Inflammatory macrophage treated with lipopolysaccharide for 1 hour (primary cell): ENCODE data around the gene PLPP3.
A peak's percentile ranks its signal among the peaks of the same experiment; 100 is the strongest.

ENCODE experiments used
- DNase-seq, 2 donors: peaks; one replicate each; pipeline ENCODE4 v3.0.0-alpha.2; 2020 to 2022

PLPP3 gene

DNA sequence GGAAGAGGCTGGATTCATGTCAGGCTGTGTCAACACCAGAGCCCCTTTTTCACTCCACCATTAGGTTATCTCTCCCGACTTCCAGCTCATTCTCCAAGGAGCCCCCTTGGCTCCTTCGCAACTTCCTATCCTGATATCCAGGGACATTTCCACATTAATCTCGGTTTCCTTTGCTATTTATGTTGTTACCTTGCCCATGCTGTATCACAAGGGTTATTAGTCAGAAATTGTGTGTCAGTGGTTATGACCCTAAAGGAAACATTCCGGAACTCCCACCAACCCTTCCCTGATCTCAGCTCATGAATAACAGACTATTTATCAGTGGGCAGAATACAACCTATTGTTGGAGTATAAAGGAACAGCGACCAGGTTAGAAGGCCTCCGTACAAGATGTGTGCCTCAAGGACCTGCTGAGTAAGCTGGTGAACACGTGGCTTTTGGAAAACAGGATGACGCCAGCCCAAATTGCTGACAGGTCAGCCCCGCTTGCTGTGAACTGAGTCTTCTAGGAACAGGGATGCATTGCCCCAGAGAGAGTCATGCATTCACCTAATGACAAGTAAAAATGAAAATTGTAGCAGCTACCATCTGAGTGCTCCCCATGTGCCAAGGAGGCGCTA, 121.5 kb downstream of the PLPP3 start:
- DNase-seq: no peak

DNA sequence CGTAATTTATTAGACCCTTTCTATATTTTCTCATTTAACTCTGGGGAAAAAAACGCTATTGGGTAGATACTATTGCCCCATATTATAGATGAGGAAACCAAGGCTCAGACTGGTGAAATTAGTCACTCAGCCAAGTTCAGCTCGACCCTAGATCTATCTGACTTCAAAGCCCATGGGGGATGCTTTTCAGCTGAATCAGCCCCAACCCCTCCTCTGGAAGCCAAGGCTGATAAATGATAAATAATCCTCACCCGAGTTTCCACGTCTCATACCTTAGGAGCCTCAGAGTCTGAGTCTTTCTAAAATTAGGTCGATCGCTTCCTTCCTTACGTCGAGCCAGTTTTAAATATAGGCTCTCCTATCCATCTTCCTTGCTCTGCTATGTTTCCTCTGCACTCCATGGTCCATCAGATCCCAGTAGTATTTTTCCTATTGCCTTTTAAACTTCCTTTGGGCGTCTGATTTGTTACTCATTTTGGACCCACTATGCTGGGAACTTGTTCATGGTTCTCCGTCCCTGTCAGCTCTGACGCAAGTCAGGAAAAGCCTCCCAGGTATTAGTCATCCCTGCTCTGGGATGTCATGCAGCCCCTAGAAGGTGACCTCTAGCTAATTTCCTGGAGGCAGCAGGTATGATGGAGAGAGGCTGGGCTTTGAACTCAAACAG, 122.8 kb downstream of the PLPP3 start:
- no peak for DNase-seq

DNA sequence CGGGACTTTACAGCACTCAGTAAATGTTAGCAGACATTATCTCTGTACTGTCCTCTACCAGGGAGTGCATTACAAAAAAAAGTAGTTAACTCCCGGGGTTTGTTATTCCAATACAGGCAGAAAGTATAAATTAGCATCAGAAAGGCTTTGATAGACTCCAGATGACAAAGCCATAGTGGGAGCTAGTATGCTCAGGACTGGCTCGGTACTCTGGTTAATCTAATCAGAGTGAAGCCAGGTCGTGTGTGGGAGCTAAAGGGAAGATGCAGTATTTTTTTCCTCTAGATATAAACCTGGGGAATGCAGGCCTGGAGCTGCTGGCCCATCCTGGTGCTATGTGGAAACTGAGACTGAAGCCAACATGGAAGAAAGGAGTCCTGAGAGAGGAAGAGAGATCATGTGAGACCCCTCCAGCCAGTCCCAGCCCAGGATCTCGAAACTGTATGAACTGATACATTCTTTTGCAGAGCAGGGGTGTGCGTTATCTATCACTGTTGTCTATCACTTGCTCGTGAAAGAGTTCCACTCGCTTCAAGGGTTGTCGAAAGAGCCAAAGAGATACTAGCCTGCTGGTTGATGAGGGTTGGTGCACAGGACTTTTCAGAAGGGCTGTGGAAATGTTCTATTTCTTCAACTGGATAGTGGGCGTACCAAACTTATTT, 125.8 kb downstream of the PLPP3 start:
- no peak for DNase-seq

DNA sequence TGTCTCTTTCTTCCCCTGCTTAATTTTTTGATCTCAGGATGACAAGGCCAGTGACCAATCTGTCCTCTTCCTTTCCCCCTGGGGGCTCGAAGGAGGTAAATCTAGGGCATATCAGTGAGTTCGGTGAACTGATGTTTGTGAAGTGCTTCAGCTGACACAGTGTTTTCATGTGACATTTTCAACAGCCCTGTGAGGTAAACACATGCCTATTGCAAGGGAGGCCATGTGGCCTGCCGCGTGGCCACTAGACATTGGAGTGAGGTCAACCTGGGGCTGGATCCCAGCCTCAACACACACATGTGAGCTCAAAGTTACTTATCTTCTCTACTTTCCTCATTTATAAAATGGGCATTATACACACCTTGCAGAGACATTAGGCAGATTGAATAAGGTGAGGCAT, 126.3 kb downstream of the PLPP3 start:
- DNase-seq: no peak

DNA sequence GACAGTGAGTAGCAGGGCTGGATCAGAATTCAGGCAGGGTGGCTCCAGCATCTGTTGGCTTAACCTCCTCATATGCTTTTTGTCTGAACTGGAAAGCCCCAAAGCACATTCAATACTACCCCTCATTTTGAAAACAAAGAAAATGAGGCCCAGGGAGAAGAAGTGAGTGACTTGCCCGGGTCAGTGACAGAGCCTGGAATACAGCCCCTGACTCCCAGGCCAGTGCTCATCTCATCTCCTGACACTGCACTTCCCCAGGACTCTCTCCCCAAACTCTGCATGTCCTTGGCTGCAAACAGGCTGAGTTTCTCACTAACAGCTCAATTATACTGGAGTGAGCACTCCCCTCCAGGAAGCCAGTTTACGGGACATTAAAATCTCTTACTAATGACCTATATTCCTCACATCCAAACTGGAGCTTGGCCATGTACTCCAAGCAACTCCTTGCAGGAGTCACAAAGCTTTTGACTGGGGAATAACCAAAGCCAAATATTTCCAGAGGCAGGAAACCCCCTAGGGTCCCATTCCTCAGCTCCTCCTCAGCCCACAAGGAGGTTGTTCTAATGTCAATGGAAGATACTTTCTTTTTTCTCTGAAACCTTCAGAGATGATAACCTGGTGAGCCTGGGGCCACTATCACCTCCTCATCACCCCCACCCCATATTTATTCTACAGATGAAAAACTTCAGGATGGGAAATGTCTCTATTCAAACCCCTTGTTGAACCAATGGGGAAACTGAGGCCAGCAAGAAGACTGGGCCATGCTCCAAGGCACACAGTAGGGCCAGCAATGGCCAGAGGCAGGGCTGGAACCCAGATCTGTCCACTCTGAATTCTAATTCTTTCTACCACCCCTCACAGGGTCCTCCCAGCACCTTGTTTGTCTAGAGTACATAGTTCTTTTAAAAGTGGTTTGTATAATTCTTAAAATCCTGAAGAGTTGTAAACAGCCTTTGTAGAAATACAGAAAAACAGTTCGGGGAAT, 127.0 kb downstream of the PLPP3 start:
- no peak for DNase-seq

DNA sequence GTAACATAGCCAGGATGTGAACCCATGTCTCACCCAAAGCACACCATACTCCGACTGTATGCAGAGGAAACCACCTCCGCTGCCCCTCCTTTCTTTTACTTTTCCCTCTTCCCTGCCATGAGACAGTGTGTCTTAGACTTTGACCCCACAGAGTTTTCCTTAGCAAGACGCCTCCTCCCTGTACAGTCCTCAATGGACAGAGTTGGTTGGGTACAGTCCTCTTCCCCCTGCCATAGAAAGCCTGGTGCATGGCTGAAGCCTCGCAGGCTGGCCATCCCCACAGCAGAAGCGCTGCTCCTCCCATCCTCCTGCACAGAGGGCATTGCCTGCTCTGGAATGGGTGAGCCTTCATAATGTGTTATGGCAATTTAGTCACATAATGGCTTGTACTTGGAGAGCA, 127.9 kb downstream of the PLPP3 start:
- DNase-seq: no peak

DNA sequence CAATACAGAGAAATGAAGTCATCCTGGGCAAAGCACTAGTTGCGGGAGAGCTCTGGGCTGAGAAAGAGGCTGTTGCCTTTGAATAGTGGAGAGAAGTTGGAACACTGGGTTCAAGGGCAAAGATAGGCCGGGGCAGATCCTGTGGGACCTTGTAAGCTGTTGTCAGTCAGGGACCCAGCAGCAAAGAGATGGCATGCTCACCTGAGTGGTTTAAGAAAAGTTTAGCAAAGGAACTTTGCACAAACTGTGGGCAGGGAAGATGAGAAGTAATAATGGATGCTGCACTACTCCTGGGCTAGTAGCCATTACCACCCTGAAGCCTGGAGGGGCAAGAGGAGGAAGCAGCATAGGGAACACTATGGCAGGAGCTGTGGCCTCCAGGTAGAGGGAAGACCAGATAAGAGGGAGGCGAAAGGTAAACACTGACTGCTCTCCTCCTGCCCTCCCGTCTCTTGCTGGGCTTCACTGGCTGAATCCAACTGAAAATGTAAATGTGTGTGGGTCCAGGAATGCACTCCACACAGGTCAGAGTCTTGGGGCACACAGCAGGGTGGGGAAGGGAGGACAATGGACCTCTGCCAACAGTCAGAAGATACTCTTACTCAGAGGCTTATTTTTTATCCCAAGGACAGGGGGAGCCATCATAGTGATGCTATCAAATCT, 129.2 kb downstream of the PLPP3 start:
- DNase-seq: no peak

DNA sequence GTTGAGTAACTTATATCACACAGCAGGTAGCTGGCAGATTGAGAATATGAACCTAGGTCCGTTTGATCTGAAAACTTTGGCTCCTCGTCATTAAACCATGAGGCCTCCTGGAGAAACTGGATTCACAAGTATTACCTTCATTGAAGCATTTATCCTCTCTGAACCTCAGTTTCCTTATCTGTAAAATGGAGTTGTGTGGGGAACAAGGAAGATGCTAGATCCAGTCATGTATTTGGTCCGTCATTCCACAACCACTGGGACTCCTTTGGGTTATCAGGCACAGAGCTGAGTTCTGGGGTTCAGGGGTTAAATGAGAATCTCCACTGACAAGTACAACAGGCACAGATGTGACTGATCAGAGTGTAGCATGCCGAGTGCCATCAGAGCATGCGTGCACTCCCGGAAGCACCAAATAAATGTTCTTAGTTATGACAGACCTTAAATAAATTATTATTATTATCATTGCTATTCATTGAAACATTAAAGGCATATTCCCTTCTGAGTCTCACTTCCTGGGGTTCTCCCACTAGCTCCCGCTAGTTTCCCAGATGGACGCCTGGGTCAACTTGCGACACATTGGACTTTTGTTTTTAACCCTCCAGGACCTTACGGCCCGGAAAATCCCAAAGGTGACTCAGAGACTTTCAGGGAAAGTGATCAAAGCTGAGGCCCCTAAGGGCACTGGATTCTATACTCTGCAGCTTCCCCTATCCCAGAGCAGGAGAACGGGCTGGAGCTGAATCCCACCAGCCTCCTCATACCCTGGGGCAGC, 130.6 kb downstream of the PLPP3 start:
- peak; percentile 65 to 87 for DNase-seq

DNA sequence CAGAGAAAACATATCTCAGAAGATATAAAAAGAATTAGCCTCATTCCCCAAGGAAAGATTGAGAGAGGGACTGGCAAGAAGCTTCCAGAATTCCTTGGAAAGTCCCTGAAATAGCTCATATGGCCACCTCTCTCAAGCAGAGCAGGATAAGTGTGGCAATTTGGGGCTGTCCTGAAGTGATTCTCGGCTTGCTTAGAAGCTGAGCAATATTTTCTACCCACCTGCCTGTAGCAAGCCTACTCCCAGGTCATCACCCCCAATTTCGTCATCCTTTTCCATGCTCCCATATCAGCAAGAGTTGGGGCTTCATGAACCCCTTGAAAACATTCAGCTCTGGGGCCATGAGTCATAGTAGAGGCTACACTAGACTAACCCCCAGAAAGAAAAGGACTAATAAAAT, 131.5 kb downstream of the PLPP3 start:
- peak; percentile 31 to 76 for DNase-seq

DNA sequence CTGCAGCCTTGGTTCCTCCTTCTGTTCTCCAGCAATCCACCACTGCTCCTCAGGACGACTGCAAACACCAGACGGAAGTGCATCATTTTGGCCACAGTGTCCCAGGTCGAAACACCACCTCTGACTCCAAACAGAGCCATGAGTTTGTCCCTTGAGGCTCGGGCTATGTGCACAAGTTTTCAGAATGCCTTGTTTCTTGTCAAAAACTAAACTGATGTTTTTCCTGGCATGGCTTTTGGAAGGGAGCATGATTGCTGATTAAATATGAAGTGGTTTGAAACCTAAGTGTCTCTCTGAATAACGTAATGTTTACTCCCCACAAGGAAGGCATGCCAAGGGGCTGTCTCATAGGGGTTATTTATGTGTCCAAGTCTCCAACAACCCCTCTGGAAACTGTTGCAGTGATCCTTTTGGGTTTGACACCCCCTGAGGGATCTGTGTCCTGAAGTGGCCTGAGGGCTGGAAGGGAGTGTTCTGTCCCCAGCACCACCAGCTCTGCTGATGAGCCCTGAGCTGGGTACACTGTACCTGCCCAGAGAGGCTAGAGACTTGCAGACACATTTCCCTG, 132.7 kb downstream of the PLPP3 start:
- DNase-seq: no peak

DNA sequence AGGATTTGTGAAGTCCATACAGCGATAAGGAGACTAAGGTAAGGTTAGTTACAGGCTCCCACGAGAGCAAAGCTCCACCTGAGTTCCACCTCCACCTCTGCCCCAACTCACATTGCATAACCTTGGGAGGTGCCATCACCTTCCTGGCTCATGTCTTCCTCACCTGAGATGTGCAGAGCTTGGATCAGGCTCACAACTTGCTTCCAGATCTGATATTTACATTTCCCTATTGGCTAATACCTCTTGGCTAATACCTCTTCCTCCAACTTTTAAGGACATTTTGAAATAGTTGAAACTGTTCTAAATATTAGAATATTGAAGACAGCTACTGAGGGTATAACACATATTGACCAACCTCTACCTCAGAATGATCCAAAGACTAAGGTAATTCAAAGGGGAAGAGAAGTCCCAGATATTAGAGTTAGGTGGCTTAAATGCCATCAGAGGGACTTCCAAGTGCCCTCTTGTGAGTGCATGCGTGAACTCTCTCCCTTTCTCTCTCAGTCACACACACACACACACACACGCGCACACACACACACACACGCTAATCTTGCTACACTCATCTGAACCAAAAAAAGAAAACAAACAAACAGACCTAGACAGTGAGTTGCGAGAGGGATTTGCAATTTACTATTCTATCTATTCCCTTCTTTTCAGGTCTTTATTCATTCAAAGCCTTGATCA, 134.3 kb downstream of the PLPP3 start:
- peak; percentile 53 to 56 for DNase-seq
